HL-60 (cell line): ENCODE data around the gene WDR5.

Experiments
- REST ChIP-seq: IDR thresholded peaks from 2 replicates; pipeline ENCODE4 v1.6.1; 2012; ENCODE audit warnings: low read depth; ENCODE audit not compliant: insufficient replicate concordance
- TF ChIP-seq, protein P1 (sequence below): IDR thresholded peaks from one replicate; pipeline ENCODE4 v1.5.1; 2011; ENCODE audit warnings: low read length, control low read depth, inconsistent platforms; ENCODE audit not compliant: insufficient read depth

- TF ChIP-seq, protein P1, sequence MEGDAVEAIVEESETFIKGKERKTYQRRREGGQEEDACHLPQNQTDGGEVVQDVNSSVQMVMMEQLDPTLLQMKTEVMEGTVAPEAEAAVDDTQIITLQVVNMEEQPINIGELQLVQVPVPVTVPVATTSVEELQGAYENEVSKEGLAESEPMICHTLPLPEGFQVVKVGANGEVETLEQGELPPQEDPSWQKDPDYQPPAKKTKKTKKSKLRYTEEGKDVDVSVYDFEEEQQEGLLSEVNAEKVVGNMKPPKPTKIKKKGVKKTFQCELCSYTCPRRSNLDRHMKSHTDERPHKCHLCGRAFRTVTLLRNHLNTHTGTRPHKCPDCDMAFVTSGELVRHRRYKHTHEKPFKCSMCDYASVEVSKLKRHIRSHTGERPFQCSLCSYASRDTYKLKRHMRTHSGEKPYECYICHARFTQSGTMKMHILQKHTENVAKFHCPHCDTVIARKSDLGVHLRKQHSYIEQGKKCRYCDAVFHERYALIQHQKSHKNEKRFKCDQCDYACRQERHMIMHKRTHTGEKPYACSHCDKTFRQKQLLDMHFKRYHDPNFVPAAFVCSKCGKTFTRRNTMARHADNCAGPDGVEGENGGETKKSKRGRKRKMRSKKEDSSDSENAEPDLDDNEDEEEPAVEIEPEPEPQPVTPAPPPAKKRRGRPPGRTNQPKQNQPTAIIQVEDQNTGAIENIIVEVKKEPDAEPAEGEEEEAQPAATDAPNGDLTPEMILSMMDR, result no peak
- TF ChIP-seq REST, result no peak
Observed at GRCh38 chr9:134186471-134187109, 50.7 kb downstream of the WDR5 start.
